HG03439 (cell line): ENCODE data around the gene DOCK3.
"Not testable (repeated sequence)": the region's sequence is repeated elsewhere in the genome, so short reads cannot be mapped to it uniquely, and the experiment has no call there.

Experiments
- ATAC-seq: cut with Tn5 transposase; IDR thresholded peaks from one replicate; pipeline ENCODE4 v1.9.1; 2021; ENCODE audit warnings: mild to moderate bottlenecking, moderate library complexity; ENCODE audit not compliant: unreplicated experiment

DOCK3 gene

DNA sequence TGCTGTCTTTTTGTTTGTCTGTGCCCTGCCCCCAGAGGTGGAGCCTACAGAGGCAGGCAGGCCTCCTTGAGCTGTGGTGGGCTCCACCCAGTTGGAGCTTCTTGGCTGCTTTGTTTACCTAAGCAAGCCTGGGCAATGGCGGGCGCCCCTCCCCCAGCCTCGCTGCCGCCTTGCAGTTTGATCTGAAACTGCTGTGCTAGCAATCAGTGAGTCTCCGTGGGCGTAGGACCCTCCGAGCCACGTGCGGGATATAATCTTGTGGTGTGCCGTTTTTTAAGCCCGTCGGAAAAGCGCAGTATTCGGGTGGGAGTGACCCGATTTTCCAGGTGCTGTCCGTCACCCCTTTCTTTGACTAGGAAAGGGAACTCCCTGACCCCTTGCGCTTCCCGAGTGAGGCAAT, 303.9 kb downstream of the DOCK3 start:
- ATAC-seq, result not testable (repeated sequence)

DNA sequence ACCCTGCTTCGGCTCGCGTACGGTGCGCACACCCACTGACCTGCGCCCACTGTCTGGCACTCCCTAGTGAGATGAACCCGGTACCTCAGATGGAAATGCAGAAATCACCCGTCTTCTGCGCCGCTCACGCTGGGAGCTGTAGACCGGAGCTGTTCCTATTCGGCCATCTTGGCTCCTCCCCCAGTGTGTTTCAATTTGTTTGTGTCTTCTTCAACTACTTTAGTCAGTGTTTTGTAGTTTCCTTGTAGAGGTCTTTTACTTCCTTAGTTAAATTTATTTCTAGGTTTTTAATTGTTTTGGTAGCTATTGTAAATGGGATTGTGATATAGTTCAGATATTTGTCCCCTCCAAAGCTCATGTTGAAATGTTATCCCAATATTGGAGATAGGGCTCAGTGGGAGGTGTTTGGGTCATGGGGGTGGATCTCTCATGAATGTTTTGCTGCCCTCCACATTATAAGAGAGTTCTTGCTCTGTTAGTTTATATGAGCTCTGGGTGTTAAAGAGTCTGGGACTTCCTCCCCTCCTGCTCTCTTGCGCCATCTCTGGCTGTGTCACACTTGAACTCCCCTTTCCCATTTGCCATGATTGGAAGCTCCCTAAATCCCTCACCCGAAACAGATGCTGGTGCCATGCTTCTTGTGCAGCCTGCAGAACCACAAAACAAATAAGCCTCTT, 304.4 kb downstream of the DOCK3 start:
- no peak for ATAC-seq

DNA sequence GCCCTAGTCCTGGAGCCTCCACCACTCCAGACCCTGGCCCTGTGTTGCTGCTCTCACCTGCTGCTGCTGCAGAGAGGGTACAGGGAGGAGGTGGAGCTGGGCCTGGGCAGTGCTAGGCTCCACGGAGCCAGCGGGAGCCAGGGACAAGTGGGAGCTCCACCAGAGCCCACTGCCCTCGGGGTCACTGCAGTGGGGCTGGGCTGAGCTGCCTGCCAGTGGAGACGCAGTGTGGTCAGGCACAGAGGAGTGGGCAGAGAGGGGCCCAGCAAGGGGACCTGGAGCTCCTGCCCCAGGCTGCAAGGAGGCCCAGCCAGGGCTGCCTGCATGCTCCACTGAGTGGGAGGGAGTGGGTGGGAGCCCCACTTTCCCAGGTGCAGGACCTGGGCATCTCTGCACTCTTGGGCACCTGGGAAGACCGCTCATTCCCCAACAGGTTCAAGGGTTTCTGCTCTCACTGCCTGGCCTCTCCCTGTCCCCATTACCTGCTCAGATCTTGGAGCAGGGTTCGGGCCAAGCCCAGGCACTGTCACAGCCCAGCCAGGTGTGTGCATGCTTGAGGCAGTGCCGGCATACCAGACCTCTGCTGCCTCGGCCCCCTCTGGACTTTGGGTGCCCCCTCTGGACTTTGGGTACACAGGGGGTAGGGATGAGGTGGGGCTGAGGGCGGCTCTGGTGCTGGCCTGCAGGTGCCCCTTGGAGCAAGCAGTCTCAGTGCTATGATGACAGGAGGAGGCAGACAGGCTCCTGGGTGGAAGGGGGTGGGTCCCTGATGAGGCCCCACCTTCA, 308.0 kb downstream of the DOCK3 start:
- no peak for ATAC-seq

DNA sequence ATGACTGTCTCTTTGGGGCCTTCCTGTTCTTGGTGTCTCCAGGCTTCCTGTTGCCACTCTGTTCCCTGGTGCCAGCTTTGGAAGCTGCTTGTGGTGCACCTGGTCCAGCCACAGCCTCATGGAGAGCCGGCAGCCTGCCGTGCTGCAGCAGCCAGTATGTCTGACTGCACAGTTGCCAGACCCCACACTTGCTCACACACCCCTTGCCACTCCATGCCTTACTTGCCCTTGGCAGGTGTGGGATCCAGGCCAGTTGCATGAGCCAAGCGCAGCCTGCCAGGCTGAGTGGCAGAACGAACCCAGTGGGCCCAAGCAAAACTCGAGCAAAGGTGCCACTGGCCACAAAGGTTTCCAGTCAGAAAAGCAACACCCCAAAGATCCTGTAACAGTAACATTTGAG, 309.2 kb downstream of the DOCK3 start:
- ATAC-seq, result no peak

DNA sequence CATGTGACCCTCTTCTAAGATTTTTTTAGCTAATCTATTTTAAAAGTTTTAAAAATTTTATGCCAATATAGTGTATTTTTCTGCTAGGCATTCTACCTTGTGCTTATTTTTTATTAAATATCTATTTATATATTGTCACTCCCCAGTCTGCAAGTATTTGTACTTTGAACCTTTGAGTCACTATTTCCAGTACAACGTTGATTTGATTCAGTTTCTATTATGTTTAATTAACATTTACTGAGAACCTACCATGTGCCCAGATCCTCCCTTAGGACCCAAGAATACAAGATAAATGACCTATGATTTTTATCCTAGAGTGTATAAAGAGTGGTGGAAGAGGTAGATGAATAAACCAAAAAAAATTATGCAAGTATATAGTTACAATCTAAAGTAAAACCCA, 311.2 kb downstream of the DOCK3 start:
- no peak for ATAC-seq

DNA sequence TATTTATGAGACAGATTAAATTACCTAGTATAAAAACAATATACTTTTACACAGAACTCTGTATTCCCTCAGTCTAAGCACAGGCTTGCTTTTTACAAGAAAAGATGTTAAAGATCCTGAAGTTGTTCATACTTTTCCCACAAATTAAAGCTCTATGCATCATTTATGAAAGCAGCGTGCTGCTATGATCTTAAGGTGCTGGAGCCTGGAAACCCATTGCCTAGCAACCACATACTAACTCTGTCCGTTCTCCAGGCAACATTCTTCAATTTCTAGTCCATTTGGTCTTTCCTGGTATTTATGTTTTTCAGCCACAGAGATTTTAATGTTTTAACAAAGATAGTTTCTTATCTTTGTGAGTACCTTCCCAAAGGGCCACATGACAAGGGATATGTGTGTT, 312.0 kb downstream of the DOCK3 start:
- ATAC-seq, result no peak

DNA sequence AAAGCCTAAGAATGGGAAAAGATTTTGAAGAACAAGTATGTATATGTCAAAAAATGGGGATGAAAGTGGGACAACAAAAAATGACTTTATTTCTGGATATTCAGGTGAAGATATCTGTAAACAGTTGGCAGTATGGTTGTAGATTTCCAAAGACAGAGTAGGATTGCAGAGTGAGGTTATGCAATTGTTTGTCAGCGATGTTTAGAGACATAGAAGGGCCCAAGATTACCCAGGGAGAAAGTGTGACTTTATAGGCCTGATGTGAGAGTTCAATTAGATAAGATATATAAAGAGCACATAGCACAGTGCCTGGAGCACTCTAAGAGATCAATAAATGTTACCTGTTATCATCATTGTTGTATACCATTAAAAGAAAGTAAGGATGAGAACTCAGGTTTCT, 319.8 kb downstream of the DOCK3 start:
- ATAC-seq, result no peak

DNA sequence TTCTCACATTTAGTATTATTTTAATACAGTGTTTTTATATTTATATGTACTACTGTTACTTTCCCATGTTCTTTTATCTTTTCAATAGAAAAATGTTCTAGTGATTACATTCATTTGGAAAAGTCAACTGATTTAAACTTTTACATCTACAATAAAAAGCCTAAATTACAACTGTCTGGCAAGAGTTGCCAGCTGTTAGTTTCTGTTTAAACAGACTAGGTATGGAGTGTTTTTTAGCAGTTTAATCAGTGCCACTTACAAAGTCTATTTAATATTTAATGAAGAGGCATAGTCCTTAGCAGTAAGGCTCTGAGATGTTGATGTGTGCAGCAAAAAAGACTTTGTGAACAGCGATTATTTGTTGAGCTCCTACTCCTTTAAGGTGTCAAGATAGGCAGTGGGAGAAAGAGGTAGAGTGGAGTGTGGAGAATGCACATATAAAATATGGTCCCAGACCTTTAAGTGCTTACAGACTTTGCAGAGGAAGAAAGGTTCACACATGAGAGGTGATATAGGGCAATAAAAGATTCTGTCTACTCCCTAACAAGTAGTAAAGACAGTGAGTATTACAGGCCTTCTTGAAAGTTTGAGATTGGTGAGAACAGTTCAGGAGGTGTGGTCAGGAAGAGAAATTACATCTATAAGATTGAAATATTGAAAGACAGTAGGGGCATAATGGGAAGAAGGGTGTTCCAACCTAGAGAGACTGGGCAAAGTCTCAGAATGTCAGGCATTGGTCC, 320.5 kb downstream of the DOCK3 start:
- no peak for ATAC-seq

DNA sequence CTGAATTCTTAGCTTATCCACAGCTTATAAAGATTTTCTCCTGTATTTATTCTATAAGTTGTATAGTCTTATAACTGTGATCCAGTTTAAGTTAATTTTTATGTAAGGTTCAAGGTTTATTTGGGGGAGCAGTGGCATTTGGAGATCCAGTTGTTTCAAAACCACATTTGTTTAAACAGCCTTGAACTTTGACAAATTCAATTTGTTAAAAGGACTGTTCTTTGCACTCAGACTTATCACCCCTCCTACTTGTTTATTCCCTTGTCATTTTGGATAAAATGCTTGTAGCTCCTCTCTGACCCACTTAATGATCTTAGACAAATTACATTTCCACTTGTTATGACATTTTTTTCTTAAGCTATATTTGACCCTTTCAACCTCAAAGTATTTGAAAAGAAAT, 327.8 kb downstream of the DOCK3 start:
- no peak for ATAC-seq

DNA sequence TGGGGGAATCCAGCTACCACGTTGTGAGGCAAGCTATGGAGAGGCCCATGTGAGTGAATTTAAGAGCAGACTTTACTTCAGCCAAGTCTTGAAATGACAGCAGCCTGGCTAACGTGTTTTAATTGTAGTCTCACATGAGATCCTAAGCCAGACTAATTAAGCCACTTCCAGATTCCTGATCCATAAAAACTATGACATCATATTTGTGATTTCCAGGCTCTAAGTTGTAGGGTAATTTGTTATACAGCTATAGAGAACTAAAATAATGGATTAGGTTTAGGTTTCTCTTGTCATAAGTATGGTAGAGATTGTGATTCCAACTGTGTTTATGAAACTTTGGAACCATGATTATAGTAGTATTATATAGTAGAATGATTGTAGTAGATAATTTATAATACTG, 329.5 kb downstream of the DOCK3 start:
- ATAC-seq, result no peak

DNA sequence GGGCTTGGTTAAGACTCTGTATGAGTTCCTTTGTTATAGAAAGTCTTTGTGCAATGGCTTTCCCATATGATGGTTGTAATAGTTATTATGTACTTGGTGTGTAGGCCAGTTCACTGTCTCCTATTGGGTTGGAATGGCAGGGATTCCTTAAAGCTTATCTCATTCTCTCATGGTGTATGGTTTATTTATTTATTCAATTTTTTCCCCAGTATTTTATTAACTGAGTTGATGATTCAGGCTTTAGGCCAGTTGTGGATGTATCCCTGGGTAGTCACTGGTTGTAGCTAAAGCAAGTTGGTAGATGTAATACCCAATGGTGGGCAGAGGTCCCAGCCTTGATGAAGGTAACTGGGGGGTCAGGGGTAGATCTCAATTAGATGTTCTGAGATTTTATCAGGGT, 349.4 kb downstream of the DOCK3 start:
- ATAC-seq, result no peak

DNA sequence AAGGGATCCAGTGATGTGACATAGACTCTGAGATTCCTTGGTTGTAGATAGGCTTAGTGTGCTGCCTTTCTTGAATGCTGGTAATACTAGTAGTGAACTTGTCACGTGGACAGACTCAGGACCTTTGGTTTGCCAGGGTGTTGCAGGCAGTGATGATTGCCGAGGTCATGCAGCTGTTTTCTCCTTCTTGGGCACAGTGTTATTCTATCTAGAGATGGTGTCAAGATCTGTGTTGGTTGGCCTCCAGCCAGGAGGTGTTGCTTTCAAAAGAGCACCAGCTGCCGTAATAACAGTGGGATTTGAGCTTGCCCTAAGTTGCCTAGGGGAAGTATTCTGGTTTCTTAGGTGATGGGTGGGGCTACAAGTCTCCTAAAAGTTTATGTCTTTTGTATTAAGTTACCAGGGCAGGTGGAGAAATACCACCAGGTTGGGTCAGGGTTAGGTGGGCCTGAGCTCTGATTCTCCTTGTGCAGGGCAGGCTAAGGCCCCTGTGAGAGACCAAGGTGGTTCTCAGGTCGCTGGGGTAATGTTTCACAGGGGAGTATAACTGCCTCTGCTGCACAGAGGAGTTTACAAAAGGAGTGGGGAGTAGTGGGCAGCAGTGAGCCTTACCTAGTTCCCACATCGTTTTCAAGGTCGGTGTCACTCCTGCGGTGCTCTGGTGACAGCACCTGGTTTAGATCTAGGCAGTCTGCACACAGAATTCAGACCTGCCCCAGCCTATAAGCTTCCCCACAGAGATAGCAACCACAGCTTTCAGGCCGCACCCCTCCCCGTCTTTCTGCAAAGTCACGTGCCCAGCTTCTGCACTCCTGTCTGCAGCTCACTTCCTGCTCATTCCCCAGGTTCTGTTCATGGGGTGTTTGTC, 350.3 kb downstream of the DOCK3 start:
- ATAC-seq, result no peak

DNA sequence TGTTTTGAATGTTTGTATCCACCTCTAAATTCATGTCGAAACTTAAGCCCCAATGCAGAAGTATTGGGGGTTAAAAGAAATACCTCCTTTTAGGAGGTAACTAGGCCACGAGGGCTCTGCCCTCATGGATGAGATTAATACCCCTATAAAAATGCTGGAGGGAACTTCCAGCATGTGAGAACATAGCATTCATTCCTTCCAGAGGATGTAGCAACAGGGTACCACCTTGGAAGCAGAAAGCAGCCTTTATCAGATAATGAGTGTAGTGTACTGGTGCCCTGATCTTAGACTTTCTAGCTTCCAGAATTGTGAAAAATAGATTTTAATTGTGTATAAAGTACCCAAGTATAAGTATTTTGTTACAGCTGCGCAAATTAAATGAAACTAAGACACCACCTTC, 356.9 kb downstream of the DOCK3 start:
- ATAC-seq, result no peak

DNA sequence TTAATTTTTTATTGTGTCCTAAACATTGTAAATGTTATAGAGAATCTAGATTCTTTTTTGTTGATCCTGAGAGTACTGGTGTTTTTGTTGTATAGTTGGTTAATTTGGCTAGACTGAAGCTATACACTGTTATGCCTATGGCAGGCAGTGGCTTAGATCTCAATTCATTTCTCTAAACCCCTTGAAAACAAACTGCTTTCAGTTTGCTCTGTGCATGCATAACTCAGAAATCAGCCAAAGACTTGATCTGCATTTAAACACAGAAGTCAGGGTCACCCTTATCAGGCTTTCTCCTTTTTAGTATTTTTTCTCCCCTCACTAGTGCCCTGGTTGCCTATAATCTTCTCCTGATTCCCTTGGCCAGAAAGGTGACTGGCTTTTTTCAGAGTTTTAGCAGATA, 360.9 kb downstream of the DOCK3 start:
- no peak for ATAC-seq

DNA sequence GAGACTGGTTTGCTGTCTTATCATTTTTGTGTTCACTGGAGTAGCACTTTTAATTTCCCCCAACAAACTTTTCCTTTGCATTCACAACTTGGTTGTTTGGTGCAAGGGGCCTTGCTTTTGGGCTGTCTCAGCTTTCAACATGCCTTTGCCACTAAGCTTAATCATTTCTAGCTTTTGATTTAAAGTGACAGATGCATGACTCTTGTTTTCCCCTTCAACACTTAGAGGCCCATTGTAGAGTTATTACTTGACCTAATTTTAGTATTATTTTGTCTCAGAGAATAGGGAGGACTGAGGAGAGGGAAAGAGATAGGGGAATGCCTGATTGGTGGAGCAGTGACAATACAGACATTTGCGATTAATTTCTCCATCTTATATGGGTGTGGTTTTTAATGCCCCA, 370.3 kb downstream of the DOCK3 start:
- ATAC-seq, result no peak

DNA sequence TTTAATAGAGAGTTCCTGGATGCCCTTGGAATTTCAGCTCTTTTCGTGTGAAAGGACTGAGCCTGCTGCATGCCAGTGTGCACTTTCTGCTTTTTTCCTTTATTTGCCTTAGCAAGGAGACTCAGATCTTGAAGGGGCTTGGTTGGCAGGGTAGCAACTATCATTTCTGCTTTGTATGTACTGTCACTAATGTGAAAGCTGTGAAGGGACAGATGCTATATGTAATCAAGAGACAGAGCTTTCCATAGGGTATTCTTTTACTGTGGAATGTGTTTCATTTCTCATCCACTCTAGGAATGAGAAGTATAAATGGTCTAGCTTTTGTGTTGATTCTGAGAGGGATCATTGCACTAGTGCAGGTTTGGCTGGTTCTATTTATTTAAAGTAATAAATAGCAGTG, 377.8 kb downstream of the DOCK3 start:
- no peak for ATAC-seq

DNA sequence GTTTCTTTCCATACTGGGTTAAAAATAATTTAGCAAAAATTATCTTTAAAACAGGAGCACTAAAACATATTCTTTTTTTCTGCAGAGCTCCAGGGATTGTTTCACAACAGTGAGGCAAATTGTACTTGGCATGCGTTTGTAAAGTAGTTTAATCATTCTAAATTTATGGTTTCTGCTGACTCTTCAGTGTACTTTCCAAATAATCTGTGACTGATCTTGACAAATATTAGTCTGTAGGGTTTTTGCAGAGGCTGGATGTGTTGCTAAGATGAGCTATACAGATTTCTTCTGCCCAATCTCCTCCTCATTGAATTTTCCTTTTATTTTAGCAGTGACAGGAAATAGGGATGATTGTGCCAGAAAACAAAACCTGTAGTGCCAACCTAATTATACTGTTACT, 382.4 kb downstream of the DOCK3 start:
- ATAC-seq, result no peak

DNA sequence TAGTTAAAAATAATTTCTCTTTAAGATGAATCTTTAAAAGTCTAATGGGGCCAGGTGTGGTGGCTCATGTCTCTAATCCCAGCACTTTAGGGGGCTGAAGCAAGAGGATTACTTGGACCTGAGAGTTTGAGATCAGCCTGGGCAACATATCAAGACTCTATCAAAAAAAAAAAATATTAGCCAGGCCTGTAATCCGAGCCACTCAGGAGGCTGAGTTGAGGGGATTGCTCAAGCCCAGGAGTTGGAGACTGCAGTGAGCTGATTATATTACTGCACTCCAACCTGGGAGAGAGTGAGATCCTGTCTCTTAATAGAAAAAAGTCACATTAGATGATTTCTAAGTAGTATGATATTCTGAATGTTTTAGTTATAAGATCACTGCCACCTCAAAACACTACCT, 388.3 kb downstream of the DOCK3 start:
- ATAC-seq, result no peak

DNA sequence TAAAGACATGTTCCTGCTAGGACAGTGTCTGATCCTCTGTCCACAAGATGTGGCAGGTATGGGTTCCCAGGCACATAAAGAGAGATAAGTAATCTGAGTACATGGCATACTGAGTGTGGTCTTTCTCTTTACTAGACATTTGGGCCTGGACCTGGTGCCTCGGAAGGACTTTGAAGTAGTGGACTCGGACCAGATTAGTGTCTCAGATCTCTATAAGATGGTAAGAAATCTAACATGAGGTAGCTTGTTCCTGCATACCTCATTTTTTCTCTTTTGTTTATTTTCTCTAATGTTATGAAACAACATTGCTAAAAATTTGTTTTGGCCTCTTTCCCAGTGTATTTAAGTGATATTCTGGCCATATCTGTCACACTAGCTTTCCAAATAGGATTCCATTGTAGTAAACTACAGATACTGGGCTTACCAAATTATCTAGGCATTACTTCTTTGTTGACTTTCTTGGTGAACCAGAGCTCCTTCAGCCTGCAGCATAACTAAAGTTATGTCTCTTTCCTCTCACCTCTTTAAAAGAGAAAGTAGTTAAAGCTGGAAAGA, 400.6 kb downstream of the DOCK3 start:
- no peak for ATAC-seq

DNA sequence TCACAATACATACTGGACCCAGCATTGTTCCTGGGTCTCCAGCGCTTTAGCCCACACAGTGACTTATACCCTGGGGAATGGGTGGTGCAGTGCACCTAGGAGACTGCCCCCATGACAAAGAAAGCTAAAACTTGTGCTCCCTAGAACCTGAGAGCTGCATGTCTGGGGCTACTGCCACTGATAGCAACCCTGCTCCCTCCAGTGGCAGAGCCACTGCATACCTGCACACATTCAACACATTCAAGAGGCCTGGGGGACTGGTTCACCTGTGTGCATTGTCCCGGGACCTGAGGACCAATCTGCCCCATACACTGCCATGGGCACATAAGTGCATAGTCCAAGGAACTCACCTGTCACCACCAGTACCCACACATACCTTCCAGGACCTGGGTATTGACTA, 407.6 kb downstream of the DOCK3 start:
- no peak for ATAC-seq

DNA sequence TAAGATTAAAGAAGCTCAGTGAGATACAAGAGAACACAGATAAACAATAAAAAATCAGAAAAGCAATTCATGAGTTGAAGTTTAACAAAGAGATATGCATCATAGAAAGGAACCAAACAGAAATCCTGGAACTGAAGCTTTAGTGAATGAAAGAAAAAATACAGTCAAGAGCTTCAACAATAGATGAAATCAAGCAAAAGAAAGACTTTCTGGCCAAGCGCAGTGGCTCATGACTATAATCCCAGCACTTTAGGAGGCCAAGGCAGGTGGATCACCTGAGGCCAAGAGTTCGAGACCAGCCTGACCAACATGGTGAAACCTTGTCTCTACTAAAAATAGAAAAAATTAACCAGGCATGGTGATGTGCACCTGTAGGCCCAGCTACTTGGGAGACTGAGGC, 408.8 kb downstream of the DOCK3 start:
- ATAC-seq, result no peak
